NCI-H1092 (cell line): Measurements from ENCODE around the gene ABTB1.
"Not testable (repeated sequence)": the region's sequence is repeated elsewhere in the genome, so short reads cannot be mapped to it uniquely, and the experiment has no call there.

Experiments
- DNase-seq: peaks from one replicate; lab custom pipeline; 2025; lab: John Stamatoyannopoulos, UW

Gene ABTB1

DNA sequence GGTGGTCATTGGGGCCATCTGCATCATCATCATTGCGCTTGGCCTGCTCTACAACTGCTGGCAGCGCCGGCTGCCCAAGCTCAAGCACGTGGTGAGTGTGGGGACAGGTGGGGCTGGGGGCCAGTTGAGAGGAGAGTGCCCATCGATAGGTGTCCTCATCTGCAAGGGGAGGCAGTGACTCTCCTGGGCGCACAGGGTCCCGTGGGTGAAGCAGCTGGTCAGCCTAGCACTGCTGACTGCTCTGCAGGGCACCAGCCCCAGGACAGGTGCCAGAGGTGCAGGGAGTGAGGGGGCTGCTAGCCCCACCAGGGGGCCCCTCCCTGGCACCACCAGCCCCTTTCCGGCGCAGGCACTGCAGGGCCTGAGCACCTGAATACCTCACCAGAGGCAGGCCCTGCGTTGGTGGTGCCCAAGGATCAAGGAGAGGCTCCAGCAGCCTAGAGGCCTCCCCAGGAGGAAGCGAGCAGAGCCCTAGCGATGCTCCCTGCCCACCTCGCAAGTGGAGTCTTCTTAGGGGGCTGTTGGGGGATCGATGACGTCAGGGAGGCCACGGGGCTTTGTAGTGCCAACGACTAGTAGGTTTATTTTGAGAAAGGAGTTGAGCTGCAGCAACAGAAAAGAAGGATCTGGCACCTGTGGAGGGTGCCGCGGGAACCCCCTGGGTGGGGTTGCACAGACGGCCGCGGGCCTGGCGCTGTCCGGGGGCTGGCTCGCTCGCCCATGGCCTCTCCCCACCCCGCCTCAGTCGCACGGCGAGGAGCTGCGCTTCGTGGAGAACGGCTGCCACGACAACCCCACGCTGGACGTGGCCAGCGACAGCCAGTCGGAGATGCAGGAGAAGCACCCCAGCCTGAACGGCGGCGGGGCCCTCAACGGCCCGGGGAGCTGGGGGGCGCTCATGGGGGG, 976 bp upstream of the ABTB1 start:
- no peak for DNase-seq

- DNase-seq, result no peak
These were observed 694 bp downstream of the ABTB1 start for GRCh38 chr3:127673191-127674100.

DNA sequence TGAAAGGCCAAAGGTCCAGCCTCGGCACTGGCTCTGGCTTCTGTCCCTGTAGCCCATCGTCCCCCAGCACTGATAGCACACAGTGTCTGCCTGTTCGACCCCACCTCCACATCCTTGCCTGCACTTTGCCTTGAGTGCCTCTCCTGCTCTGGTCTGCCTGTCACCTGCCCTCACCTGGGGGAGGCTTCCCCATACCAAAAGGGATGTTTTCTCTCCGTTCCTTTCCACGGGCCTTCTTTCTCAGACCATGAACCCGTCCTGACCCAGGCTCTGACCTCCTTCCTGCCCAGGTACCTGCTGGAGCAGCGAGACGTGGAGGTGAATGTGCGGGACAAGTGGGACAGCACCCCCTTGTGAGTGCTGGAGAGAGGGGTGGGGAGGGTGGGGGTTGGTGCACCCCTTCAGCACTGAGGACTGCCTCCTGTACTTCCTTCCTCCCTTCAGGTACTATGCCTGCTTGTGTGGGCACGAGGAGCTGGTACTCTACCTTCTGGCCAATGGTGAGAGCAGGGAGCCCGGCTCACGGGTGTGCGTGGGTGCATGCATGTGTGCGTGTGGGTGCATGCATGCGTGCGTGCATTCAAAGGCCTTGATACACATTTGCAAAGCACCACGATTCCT, 1.5 kb downstream of the ABTB1 start:
- no peak for DNase-seq

GRCh38 chr3:127674790-127675189, 2.0 kb downstream of the ABTB1 start:
- DNase-seq, result no peak

- DNase-seq, result no peak
These were observed 3.1 kb downstream of the ABTB1 start for GRCh38 chr3:127675651-127676391.

GRCh38 chr3:127676456-127676855, 3.7 kb downstream of the ABTB1 start:
- no peak for DNase-seq

DNA sequence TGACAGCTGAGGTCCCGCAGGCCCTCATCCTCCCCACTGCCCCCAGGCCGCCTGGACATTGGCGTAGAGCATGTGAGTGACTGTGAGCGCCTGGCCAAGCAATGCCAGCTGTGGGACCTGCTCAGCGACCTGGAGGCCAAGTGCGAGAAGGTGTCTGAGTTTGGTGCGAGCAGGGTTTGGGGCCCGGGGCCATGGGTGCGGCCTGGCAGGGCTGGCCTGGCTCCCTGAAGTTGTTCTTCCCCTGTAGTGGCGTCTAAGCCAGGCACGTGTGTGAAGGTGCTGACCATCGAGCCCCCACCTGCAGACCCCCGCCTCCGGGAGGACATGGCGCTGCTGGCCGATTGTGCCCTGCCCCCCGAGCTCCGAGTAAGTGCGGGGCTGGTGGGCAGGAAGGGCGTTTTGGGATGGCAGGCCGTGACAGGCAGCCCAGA, 4.2 kb downstream of the ABTB1 start:
- DNase-seq, result no peak

DNA sequence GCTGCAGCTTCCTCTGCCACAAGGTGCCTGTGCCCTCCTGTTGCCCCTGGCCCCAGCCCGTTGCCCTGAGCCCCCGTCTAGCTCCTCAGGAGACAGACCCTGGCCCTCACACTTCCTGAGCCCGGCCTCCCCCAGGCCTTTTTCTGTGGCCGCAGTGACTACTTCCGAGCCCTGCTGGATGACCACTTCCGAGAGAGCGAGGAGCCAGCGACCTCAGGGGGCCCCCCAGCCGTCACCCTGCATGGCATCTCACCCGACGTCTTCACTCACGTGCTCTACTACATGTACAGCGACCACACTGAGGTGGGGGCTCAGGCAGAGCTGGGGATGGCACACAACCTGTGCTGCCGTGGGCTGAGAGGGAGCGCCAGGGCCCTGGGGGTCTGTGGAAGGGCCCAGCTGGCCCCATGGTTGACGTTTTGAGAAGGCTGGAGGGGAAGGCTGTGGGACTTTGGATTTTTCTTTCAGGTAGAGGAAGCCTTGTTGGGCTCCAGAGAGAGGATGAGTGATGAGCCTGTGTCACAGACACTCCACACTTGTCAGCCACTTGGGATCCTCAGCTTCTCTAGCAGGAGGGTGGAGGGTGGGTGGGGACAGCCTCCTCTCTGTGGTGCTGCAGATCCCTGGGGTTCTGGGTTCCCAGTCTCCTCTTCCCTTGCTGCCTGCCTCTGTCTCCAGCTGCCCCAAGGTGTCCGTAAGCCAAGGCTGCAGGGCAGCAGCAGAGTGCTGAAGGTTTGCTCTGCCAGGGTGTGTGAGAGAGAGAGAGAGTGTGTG, 5.0 kb downstream of the ABTB1 start:
- no peak for DNase-seq

- DNase-seq, result no peak
These were observed 5.5 kb downstream of the ABTB1 start for GRCh38 chr3:127678315-127678599.

DNA sequence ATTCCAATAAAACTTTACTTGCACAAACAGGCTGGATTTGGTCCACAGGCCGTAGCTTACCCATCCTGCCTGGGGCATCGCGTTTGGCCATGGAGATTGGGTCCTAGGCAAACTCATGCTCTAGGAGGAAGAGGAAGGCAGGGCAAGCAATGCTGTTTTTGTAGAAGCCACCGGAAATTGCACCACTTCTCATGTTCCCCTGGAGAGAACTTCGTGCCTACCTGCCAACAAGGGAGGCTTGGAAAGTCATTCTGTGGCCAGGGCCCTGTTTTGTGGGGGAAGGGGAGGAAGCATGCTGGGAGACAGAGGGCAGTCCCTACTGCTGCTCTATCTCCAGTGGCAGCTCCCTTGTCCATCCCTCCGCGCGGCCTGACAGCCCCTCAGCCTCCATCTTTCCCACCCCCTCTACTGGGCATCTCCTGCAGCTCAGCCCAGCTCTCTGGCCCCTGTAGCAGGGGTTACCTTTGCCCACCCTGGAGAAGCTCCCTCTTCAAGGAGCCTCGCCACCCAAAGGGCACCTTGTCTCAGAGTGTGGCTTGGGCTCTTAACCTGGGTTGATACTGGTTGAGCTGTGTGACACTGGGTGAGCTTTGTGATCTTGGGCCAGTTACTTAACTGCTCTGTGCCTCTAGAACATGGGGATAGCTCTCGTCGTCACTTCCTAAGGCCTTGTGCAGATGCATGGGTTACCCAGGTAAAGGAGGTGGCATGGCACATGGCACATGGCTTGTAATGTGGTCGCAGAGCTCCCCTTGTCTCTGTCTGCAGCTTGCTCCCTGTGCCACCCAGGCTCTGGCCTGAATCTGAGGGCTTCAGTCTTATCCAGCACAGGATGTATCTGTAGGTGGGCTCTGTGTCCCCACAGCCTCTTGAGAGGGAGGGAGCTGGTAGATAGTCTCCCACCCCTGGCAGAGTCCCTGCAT, 6.1 kb downstream of the ABTB1 start:
- DNase-seq, result no peak

GRCh38 chr3:127679534-127680145, 6.9 kb downstream of the ABTB1 start:
- no peak for DNase-seq

DNA sequence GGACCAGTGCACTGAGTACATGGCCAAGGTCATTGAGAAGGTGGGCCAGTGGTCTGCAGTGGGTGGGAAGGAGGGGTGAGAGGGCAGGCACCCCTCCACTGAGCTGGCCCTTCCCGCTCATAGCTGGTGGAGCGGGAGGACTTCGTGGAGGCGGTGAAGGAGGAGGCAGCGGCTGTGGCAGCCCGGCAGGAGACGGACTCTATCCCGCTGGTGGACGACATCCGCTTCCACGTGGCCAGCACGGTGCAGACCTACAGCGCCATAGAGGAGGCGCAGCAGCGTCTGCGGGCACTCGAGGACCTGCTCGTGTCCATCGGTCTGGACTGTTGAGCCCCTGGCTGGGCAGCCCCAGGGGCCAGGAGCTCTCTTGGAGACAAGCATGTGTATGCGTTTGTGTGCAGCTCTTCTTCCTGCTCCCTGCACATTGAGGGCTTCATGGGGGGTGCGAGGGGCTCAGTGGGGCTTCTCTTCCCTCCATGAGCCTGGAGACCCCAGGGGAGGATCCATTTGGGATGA, 7.5 kb downstream of the ABTB1 start:
- no peak for DNase-seq

DNA sequence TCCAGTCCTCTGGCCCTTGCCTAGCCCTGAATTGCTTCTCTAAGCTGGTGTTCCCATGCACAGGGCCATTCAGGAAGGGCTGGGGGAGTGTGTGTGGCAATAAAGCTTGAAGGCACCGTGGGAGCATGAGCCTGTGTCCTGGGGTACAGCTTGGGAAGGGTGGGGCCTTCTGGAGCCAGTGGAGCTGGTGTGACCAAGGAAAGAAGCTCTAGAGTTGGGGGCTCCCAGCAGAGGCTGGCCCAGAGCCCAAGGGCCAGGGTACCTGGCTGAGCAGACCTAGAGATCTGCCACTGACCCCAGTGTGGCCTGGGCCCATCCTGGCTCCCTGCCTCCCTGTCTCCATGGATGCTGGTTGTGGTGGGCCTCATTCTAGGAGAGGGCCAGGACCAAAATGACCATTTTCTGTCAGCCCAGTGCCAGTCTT, 8.1 kb downstream of the ABTB1 start:
- DNase-seq, result no peak

DNA sequence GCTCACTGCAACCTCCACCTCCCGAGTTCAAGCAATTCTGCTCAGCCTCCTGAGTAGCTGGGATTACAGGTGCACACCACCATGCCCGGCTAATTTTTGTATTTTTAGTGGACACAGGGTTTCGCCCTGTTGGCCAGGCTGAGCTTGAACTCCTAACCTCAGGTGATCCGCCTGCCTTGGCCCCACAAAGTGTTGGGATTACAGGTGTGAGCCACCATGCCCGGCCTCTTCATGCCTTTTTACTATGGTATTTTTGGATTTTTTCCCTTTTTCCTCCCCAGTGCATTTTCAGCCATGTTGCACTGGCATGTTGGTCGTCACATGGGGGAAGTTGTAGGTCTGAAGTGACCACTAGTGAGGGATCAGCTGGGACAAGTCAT, 9.4 kb downstream of the ABTB1 start:
- DNase-seq, result not testable (repeated sequence)

- no peak for DNase-seq
These were observed 9.8 kb downstream of the ABTB1 start for GRCh38 chr3:127682561-127682960.

DNA sequence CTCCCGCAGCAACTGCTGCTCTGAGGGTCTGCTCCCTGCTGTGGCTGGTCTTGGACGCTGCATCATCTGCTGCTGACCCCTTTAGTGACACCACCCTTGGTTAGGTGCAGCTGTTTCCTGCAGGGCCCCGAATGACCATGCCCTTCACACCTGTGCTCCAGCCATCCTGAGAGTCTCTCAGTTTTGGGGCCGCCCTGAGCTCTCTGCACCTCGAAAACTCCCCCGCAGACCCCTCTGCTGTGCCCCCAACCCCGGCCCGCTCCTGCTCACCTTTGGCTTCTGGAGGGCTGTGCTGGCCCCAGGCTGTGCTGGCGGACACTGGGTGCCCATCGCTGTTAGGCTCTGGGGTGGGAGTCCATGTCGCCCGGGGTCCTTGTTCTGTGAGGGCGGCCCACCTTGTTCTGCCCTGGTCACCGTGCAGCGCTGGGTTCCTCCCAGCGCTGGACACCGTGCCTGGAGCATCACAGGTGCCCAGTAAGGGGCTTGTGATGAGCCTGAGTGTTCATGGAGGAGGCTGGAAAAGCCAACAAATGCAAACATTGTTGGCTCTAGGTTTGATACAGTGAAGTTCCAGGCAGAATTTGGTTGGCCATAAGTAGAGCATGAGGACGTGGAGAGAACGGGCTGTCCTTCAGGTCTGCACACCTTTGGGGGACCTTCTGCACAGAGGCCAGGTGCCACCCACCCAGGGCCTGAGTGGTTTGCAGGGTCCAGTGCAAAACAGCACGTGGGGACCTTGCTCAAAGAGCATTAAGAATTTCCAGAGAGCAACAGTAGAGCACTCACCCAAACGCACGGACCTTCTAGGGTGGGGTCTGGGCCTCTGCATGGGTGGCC, 12.3 kb downstream of the ABTB1 start:
- no peak for DNase-seq

DNA sequence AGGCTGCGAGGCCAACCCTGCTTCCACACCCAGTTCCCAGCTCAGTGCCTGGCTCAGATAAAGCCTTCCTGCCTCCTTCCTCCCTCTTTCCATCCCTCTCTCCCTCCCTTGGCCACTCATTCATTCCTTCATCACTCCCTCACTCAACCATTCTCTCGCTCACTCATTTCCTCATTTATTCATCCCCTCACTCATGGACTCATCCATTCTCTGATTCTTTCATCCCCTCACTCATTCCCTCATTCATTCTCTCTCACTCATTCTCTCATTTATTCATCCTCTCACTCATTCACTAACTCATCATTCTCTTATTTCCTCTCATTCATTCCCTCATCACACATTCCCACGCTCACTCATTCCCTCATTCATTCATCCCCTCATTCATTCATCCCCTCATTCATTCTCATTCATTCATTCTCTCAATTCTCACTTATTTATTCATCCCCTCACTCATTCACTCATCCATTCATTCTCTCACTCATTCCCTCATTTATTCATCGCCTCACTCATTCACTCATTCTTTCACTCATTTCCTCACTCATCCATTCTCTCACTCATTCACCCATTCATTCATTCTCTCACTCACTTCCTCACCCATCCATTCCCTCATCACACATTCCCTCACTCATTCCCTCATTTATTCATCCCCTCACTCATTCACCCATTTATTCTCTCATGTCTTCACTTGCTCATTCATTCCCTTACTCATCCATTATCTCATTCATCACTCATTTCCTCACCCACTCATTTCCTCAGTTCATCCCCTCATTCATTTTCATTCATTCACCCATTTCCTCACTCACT, 13.2 kb downstream of the ABTB1 start:
- DNase-seq, result no peak

DNA sequence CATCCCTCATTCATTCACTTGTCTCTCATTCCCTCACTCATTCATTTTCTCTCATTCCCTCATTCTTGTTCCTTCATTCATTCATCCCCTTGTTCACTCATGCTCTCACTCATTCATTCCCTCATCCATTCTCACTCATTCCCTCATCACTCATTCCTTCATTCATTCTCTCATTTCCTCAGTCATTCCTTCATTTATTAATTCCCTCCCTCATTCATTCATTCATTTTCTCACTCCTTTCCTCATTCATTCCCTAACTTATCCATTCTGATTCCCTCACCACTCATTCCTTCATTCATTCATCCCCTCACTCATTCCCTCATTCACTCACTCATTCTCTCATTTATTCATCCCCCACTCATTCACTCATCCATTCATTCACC, 13.8 kb downstream of the ABTB1 start:
- no peak for DNase-seq
